Adipocyte (in vitro differentiated cells): ENCODE results near the gene COL1A2.

Experiments
- DNase-seq: peaks from one replicate; pipeline ENCODE4 v3.0.0-alpha.2; 2015; ENCODE audit warnings: low read depth
- H3K27me3 ChIP-seq: replicated peaks from 2 replicates; pipeline ENCODE4 v1.7.0; 2013; ENCODE audit warnings: mild to moderate bottlenecking, low read length, moderate library complexity; ENCODE audit not compliant: control insufficient read depth, insufficient read depth
- H3K36me3 ChIP-seq: 2 replicates; pipeline ENCODE4 v1.7.0; 2013; ENCODE audit warnings: low read length, mild to moderate bottlenecking, moderate library complexity; ENCODE audit not compliant: control insufficient read depth, insufficient read depth, severe bottlenecking
- H3K4me1 ChIP-seq: 2 replicates; pipeline ENCODE4 v1.7.0; 2013; ENCODE audit warnings: mild to moderate bottlenecking, low read length, moderate library complexity; ENCODE audit not compliant: control insufficient read depth, insufficient read depth
- H3K4me3 ChIP-seq: 2 replicates; pipeline ENCODE4 v1.7.0; 2013; ENCODE audit warnings: mild to moderate bottlenecking, low read length, moderate library complexity
- H3K9ac ChIP-seq: 2 replicates; pipeline ENCODE4 v1.7.0; 2013; ENCODE audit warnings: mild to moderate bottlenecking, low read length, moderate library complexity
- H3K9me3 ChIP-seq: 2 replicates; pipeline ENCODE4 v1.7.0; 2013; ENCODE audit warnings: mild to moderate bottlenecking, low read length, moderate library complexity; ENCODE audit not compliant: control insufficient read depth

Gene COL1A2

GRCh38 chr7:94382746-94383145, 11.9 kb upstream of the COL1A2 start:
- H3K4me3 ChIP-seq: no peak overlapping the region
- peaks cover 3% of the 10 kb centered on the region for H3K36me3 ChIP-seq
- H3K4me1 ChIP-seq: peaks cover 24% of the 10 kb centered on the region
- H3K27me3 ChIP-seq: no peaks in the 10 kb centered on the region
- no peak overlapping the region for H3K9ac ChIP-seq
- DNase-seq: no peak
- H3K9me3 ChIP-seq: no peaks in the 10 kb centered on the region

- Histone ChIP-seq H3K4me3 (no peak overlapping the region), H3K9me3 (no peaks in the 10 kb centered on the region), H3K4me1 (peaks cover 13% of the 10 kb centered on the region), H3K27me3 (no peaks in the 10 kb centered on the region), H3K36me3 (peaks cover 3% of the 10 kb centered on the region), H3K9ac (no peak overlapping the region)
- no peak for DNase-seq
Observed at GRCh38 chr7:94384315-94384714, 10.4 kb upstream of the COL1A2 start.

GRCh38 chr7:94386416-94386815, 8.3 kb upstream of the COL1A2 start:
- Histone ChIP-seq H3K9me3 (no peaks in the 10 kb centered on the region), H3K4me1 (peaks cover 17% of the 10 kb centered on the region), H3K4me3 (no peak overlapping the region), H3K9ac (no peak overlapping the region), H3K27me3 (no peaks in the 10 kb centered on the region), H3K36me3 (peaks cover 3% of the 10 kb centered on the region)
- no peak for DNase-seq

- Histone ChIP-seq H3K36me3 (peaks cover 3% of the 10 kb centered on the region), H3K27me3 (no peaks in the 10 kb centered on the region), H3K4me1 (peaks cover 24% of the 10 kb centered on the region)
Observed at GRCh38 chr7:94388540-94388939, 6.2 kb upstream of the COL1A2 start.

GRCh38 chr7:94389381-94389780, 5.3 kb upstream of the COL1A2 start:
- Histone ChIP-seq H3K4me1 (peaks cover 29% of the 10 kb centered on the region), H3K9ac (no peak overlapping the region), H3K27me3 (no peaks in the 10 kb centered on the region), H3K9me3 (no peaks in the 10 kb centered on the region), H3K4me3 (no peak overlapping the region), H3K36me3 (peaks cover 3% of the 10 kb centered on the region)
- peak; percentile 17 for DNase-seq

More at GRCh38 chr7:94388540-94388939, 6.2 kb upstream of the COL1A2 start:
- DNase-seq: peak; percentile 10
- no peaks in the 10 kb centered on the region for H3K9me3 ChIP-seq
- no peak overlapping the region for H3K9ac ChIP-seq
- H3K4me3 ChIP-seq: no peak overlapping the region

GRCh38 chr7:94391726-94392392, 2.8 kb upstream of the COL1A2 start:
- peak; percentile 92 for DNase-seq
- peak overlapping the region; percentile 97 for H3K9ac ChIP-seq
- peak overlapping the region; percentile 88 for H3K4me3 ChIP-seq
- no peaks in the 10 kb centered on the region for H3K9me3 ChIP-seq
- H3K36me3 ChIP-seq: peaks cover 12% of the 10 kb centered on the region
- H3K27me3 ChIP-seq: no peaks in the 10 kb centered on the region
- H3K4me1 ChIP-seq: peaks cover 29% of the 10 kb centered on the region

- no peaks in the 10 kb centered on the region for H3K27me3 ChIP-seq
- DNase-seq: peak; percentile 55
- H3K9me3 ChIP-seq: no peaks in the 10 kb centered on the region
- H3K4me3 ChIP-seq: peak overlapping the region; percentile 88
- H3K36me3 ChIP-seq: peaks cover 17% of the 10 kb centered on the region
- peaks cover 29% of the 10 kb centered on the region for H3K4me1 ChIP-seq
- H3K9ac ChIP-seq: peak overlapping the region; percentile 97
Observed at GRCh38 chr7:94392393-94392786, 2.3 kb upstream of the COL1A2 start.

GRCh38 chr7:94393246-94394108, 1.2 kb upstream of the COL1A2 start:
- DNase-seq: peak; percentile 72
- Histone ChIP-seq H3K4me1 (peaks cover 29% of the 10 kb centered on the region), H3K36me3 (peaks cover 28% of the 10 kb centered on the region), H3K4me3 (peak overlapping the region; percentile 88), H3K9me3 (no peaks in the 10 kb centered on the region), H3K27me3 (no peaks in the 10 kb centered on the region), H3K9ac (peak overlapping the region; percentile 97)

GRCh38 chr7:94394109-94394436, 622 bp upstream of the COL1A2 start:
- Histone ChIP-seq H3K4me1 (peaks cover 26% of the 10 kb centered on the region), H3K36me3 (peaks cover 34% of the 10 kb centered on the region), H3K9ac (peak overlapping the region; percentile 97), H3K9me3 (no peaks in the 10 kb centered on the region), H3K27me3 (no peaks in the 10 kb centered on the region), H3K4me3 (peak overlapping the region; percentile 88)
- DNase-seq: peak; percentile 75

GRCh38 chr7:94395141-94396036, 694 bp downstream of the COL1A2 start:
- Histone ChIP-seq H3K36me3 (peaks cover 47% of the 10 kb centered on the region), H3K4me1 (peaks cover 31% of the 10 kb centered on the region), H3K27me3 (no peaks in the 10 kb centered on the region), H3K9ac (peak overlapping the region; percentile 97), H3K9me3 (no peaks in the 10 kb centered on the region), H3K4me3 (peak overlapping the region; percentile 88)
- peak; percentile 91 for DNase-seq

- no peaks in the 10 kb centered on the region for H3K9me3 ChIP-seq
- peaks cover 54% of the 10 kb centered on the region for H3K36me3 ChIP-seq
- peaks cover 32% of the 10 kb centered on the region for H3K4me1 ChIP-seq
- peak overlapping the region; percentile 97 for H3K9ac ChIP-seq
- H3K4me3 ChIP-seq: peak overlapping the region; percentile 88
- DNase-seq: peak; percentile 76
- H3K27me3 ChIP-seq: no peaks in the 10 kb centered on the region
Observed at GRCh38 chr7:94396037-94396431, 1.3 kb downstream of the COL1A2 start.
